ENCODE results near the gene PDE7B. TPM values are rescaled to one million over a fixed set of nuclear protein-coding genes. Genes with fewer than 3 reads are reported as not detected.

The PDE7B gene
- total and polyA plus RNA-seq, 2 of the 8 experiments (the other 6 are each of a cell fraction or from before 2014, with no cell fraction given): not detected

DNA sequence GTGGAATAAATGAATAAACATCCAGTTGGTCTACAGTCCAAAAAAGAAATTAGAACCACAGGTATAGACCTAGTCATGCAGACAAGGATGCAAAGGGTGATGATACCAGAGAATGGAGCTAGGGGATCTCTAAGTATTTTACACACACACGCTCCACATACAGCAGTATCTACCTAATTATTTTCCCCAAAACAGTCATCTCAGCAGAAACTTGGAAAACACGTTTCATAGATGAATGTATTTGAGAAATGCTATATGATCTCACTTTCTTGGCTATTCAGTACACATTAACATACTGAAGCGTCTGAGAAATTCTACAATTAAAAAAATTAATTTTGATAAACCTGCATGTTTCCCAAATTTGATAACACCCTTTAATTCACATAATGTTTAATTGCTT is 243.3 kb downstream of the PDE7B start:
- Histone ChIP-seq H3K4ac (replicated peaks; ENCODE audit: insufficient read length, low read depth, low read length) (no peak overlapping the region), H2BK12ac (ENCODE audit: low read depth, low read length) (no peak overlapping the region), H3K27me3 (replicated peaks in 1 of 4; ENCODE audit: control insufficient read depth in 3 of 4, extremely low read depth in 1 of 4, insufficient read depth in 3 of 4, low read length in 3 of 4) (peaks cover 0 to 2% (median 0%) of the 10 kb centered on the region in 4 experiments; a peak in 2 of 7 replicates), H3K79me1 (ENCODE audit: low read depth, low read length) (no peaks in the 10 kb centered on the region), H4K5ac (ENCODE audit: insufficient read length, low read depth, low read length) (no peak overlapping the region), H2AFZ (ENCODE audit: low read length) (no peak overlapping the region), H3K23ac (ENCODE audit: insufficient read length) (no peak overlapping the region), H4K8ac (ENCODE audit: extremely low read depth, insufficient read depth, low read length) (no peak overlapping the region), H3K36me3 (ENCODE audit: control insufficient read depth in 2 of 4, insufficient read depth in 4 of 4, low read length in 3 of 4) (no peaks in the 10 kb centered on the region), H3K27ac (ENCODE audit: low read depth, low read length) (no peak overlapping the region), H3K9ac (replicated peaks in 1 of 4; ENCODE audit: extremely low read depth in 1 of 4, low read depth in 3 of 4, low read length in 3 of 4) (no peak overlapping the region), H2BK5ac (ENCODE audit: low read depth, low read length) (no peak overlapping the region), H3K4me3 (ENCODE audit: extremely low read depth in 1 of 4, insufficient read depth in 2 of 4, low read depth in 3 of 4, low read length in 4 of 4) (no peak overlapping the region), H2BK20ac (ENCODE audit: low read length) (no peak overlapping the region), H3K79me2 (ENCODE audit: control insufficient read depth in 1 of 2, insufficient read depth in 2 of 2, low read length in 2 of 2) (no peaks in the 10 kb centered on the region), H2BK15ac (ENCODE audit: low read length) (no peak overlapping the region), H3K9me3 (ENCODE audit: insufficient read depth in 2 of 2, low read depth in 1 of 2, low read length in 1 of 2) (no peaks in the 10 kb centered on the region), H4K91ac (replicated peaks; ENCODE audit: insufficient read length, low read length) (no peak overlapping the region), H3K23me2 (ENCODE audit: low read depth, low read length) (no peaks in the 10 kb centered on the region), H2BK120ac (replicated peaks; ENCODE audit: low read depth, low read length) (no peak overlapping the region), H2AK5ac (ENCODE audit: low read depth, low read length) (no peak overlapping the region), H3K56ac (replicated peaks; ENCODE audit: insufficient read length, low read depth, low read length) (no peak overlapping the region), H3K4me2 (ENCODE audit: insufficient read depth in 1 of 2, low read depth in 2 of 2, low read length in 2 of 2) (no peak overlapping the region), H3K14ac (ENCODE audit: insufficient read length) (no peak overlapping the region), H3K4me1 (replicated peaks in 1 of 4; ENCODE audit: control insufficient read depth in 3 of 4, insufficient read depth in 4 of 4, low read length in 3 of 4) (no peaks in the 10 kb centered on the region), H4K20me1 (replicated peaks in 1 of 2; ENCODE audit: control insufficient read depth in 1 of 2, insufficient read depth in 2 of 2, low read length in 2 of 2) (peaks cover 0 to 1% of the 10 kb centered on the region in 2 experiments), H3K18ac (ENCODE audit: extremely low read depth, low read length) (no peak overlapping the region)
- TF ChIP-seq RBBP5 (IDR thresholded peaks at IDR 0.05; ENCODE audit: borderline replicate concordance, low read depth, low read length) (no peak), BACH1 (IDR thresholded peaks at IDR 0.05; ENCODE audit: low read length) (no peak), SP1 (IDR thresholded peaks at IDR 0.05; ENCODE audit: low read depth, low read length) (no peak), TCF12 (IDR thresholded peaks at IDR 0.05; ENCODE audit: low read depth, low read length) (no peak), TEAD4 (IDR thresholded peaks at IDR 0.05; ENCODE audit: low read depth, low read length) (no peak)
- no peak for FAIRE-seq
- 85% methylated on average over 3 of the region's 3 CpGs; no CpG with 5 or more reads in 1 of the 2 experiments for WGBS, 2 experiments (ENCODE audit: extremely low coverage in 1 of 2, insufficient coverage in 1 of 2, insufficient read length in 1 of 2, insufficient replicate concordance in 2 of 2, low coverage in 1 of 2, low lambda C conversion rate in 2 of 2, missing lambda C conversion rate in 1 of 2)
- CTCF ChIA-PET (ENCODE audit: partially characterized antibody): interaction anchor here (1.0 kb wide), 1 partner anchor 131 kb away, joined by 3 read pairs; no protein-coding TSS in a partner anchor
- POLR2A ChIA-PET (ENCODE audit: partially characterized antibody): no interaction called here
- no peak for DNase-seq (ENCODE audit: low read depth in 1 of 2, low spot score in 2 of 2)

All from H1 (cell line).